ENCODE results near the gene HAX1. TPM values are rescaled to one million over a fixed set of nuclear protein-coding genes. Genes with fewer than 3 reads are reported as not detected.
A peak's percentile ranks its signal among the peaks of the same experiment; 100 is the strongest.
"Not testable (repeated sequence)": the region's sequence is repeated elsewhere in the genome, so short reads cannot be mapped to it uniquely, and the experiment has no call there.

The HAX1 gene
- total RNA-seq, 1 experiment from 2014 or later = 80.4 TPM

- H3K4me2 ChIP-seq (ENCODE audit: insufficient read depth, insufficient read length, low read length) = no peak overlapping the region
- H3K23me2 ChIP-seq (ENCODE audit: insufficient read length, low read depth, low read length, poor library complexity, severe bottlenecking) = no peaks in the 10 kb centered on the region
- H3K9ac ChIP-seq (ENCODE audit: extremely low read depth, insufficient read length, low read length) = no peak overlapping the region
- Mint-ChIP-seq H3K9me3 (peaks cover 18 to 32% of the 10 kb centered on the region in 2 experiments), H3K4me3 (no peak overlapping the region), H3K27me3 (ENCODE audit: low read depth) (peaks cover 12% of the 10 kb centered on the region), H3K4me1 (no peaks in the 10 kb centered on the region), H3K36me3 (ENCODE audit: insufficient read depth in 1 of 3, low read depth in 3 of 3) (peaks cover 0 to 3% (median 0%) of the 10 kb centered on the region in 3 experiments; a peak in 2 of 7 replicates), H3K27ac (peak overlapping the region in 1 of 3 experiments; percentile 77; a peak in 1 of 7 replicates)
- H2AFZ ChIP-seq (ENCODE audit: low read length) = no peak overlapping the region
- peak overlapping the region; percentile 77 for H4K8ac ChIP-seq (replicated peaks; ENCODE audit: insufficient read length, low read depth, low read length)
- H3K9me3 ChIP-seq (ENCODE audit: control insufficient read depth, low read depth, low read length) = no peaks in the 10 kb centered on the region
- H3K23ac ChIP-seq (ENCODE audit: insufficient read length, low read depth, low read length) = no peak overlapping the region
- no peak overlapping the region for H3T11ph ChIP-seq (ENCODE audit: low read length)
- H3K56ac ChIP-seq (ENCODE audit: insufficient read length, low read depth, low read length) = no peak overlapping the region
- no peaks in the 10 kb centered on the region for H3K79me2 ChIP-seq (ENCODE audit: insufficient read depth, low read length)
- no peak for TF ChIP-seq CTCF (conservative IDR thresholded peaks at IDR 0.05)
- H3K27me3 ChIP-seq (ENCODE audit: insufficient read depth, low read length) = no peaks in the 10 kb centered on the region
- H2BK20ac ChIP-seq (ENCODE audit: low read depth, low read length, poor library complexity, severe bottlenecking) = no peak overlapping the region
- no peak overlapping the region for H2BK5ac ChIP-seq (ENCODE audit: insufficient read length, low read length)
- no CpG with 5 or more reads among the region's 10 CpGs for whole genome bisulfite sequencing (ENCODE audit: extremely low coverage, insufficient read length, low lambda C conversion rate)
- H3K18ac ChIP-seq (ENCODE audit: insufficient read length, low read depth, low read length) = no peak overlapping the region
- DNase-seq = no peak
- no peaks in the 10 kb centered on the region for H4K20me1 ChIP-seq (ENCODE audit: control insufficient read depth, insufficient read depth, insufficient read length)
- H3K79me1 ChIP-seq (ENCODE audit: insufficient read depth, low read depth, low read length, poor library complexity, severe bottlenecking) = no peaks in the 10 kb centered on the region
- H4K5ac ChIP-seq (ENCODE audit: insufficient read length, low read depth, low read length) = no peak overlapping the region
- no peaks in the 10 kb centered on the region for H3K4me1 ChIP-seq (ENCODE audit: insufficient read depth, low read length)
- H2BK15ac ChIP-seq (ENCODE audit: low read depth, low read length) = no peak overlapping the region
- no peak overlapping the region for H4K91ac ChIP-seq (ENCODE audit: insufficient read length, low read depth, low read length)
- no peak overlapping the region for H3K14ac ChIP-seq (ENCODE audit: insufficient read depth, low read length)
- no peak overlapping the region for H2AK5ac ChIP-seq (ENCODE audit: insufficient read length, low read length)
- H3K27ac ChIP-seq (ENCODE audit: insufficient read length, low read depth, low read length) = no peak overlapping the region
- no peak overlapping the region for H2BK12ac ChIP-seq (ENCODE audit: insufficient read length, low read depth, low read length)
- no peak overlapping the region for H2BK120ac ChIP-seq (ENCODE audit: low read depth, low read length, poor library complexity, severe bottlenecking)
- no peak overlapping the region for H3K4ac ChIP-seq (ENCODE audit: low read depth, low read length)
Measured at GRCh38 chr1:154313066-154313356, 40.6 kb downstream of the HAX1 start.

GRCh38 chr1:154314226-154314625 lies 41.8 kb downstream of the HAX1 start:
- H3K4me1 ChIP-seq (ENCODE audit: insufficient read depth, low read length); H3K36me3 Mint-ChIP-seq (ENCODE audit: insufficient read depth in 1 of 3, low read depth in 3 of 3); H3K4me3 Mint-ChIP-seq; H3K56ac ChIP-seq (ENCODE audit: insufficient read length, low read depth, low read length); H3K9me3 ChIP-seq (ENCODE audit: control insufficient read depth, low read depth, low read length); H2BK120ac ChIP-seq (ENCODE audit: low read depth, low read length, poor library complexity, severe bottlenecking); H3K23me2 ChIP-seq (ENCODE audit: insufficient read length, low read depth, low read length, poor library complexity, severe bottlenecking); H4K8ac ChIP-seq (replicated peaks; ENCODE audit: insufficient read length, low read depth, low read length); H3K4me1 Mint-ChIP-seq; H3K18ac ChIP-seq (ENCODE audit: insufficient read length, low read depth, low read length); H3K4me2 ChIP-seq (ENCODE audit: insufficient read depth, insufficient read length, low read length); H3K27ac ChIP-seq (ENCODE audit: insufficient read length, low read depth, low read length); H3T11ph ChIP-seq (ENCODE audit: low read length); H2BK20ac ChIP-seq (ENCODE audit: low read depth, low read length, poor library complexity, severe bottlenecking); H3K14ac ChIP-seq (ENCODE audit: insufficient read depth, low read length); H2AFZ ChIP-seq (ENCODE audit: low read length); H4K91ac ChIP-seq (ENCODE audit: insufficient read length, low read depth, low read length); H3K9ac ChIP-seq (ENCODE audit: extremely low read depth, insufficient read length, low read length); H3K4ac ChIP-seq (ENCODE audit: low read depth, low read length); DNase-seq; H4K5ac ChIP-seq (ENCODE audit: insufficient read length, low read depth, low read length); H3K79me1 ChIP-seq (ENCODE audit: insufficient read depth, low read depth, low read length, poor library complexity, severe bottlenecking); H2BK12ac ChIP-seq (ENCODE audit: insufficient read length, low read depth, low read length); H2BK5ac ChIP-seq (ENCODE audit: insufficient read length, low read length); H3K23ac ChIP-seq (ENCODE audit: insufficient read length, low read depth, low read length); H4K20me1 ChIP-seq (ENCODE audit: control insufficient read depth, insufficient read depth, insufficient read length); H3K27me3 ChIP-seq (ENCODE audit: insufficient read depth, low read length); H2AK5ac ChIP-seq (ENCODE audit: insufficient read length, low read length); H2BK15ac ChIP-seq (ENCODE audit: low read depth, low read length); H3K27ac Mint-ChIP-seq; H3K79me2 ChIP-seq (ENCODE audit: insufficient read depth, low read length): not testable (repeated sequence)
- Mint-ChIP-seq H3K27me3 (ENCODE audit: low read depth) (peaks cover 12% of the 10 kb centered on the region), H3K9me3 (peaks cover 17 to 30% of the 10 kb centered on the region in 2 experiments)
- WGBS (ENCODE audit: extremely low coverage, insufficient read length, low lambda C conversion rate) = no CpG with 5 or more reads among the region's 3 CpGs
